Epithelial cell of esophagus (primary cell): ENCODE data around the gene SLC26A9.
"Not testable (repeated sequence)": the region's sequence is repeated elsewhere in the genome, so short reads cannot be mapped to it uniquely, and the experiment has no call there.

Experiments used
- DNase-seq: peaks from one replicate; pipeline ENCODE4 v3.0.0; 2010; ENCODE audit warnings: low read depth
- H3K4me3 ChIP-seq: 2 replicates; pipeline ENCODE4 v1.5.1; 2011; ENCODE audit warnings: mild to moderate bottlenecking, low read length, control low read depth
- CTCF ChIP-seq: IDR thresholded peaks from 2 replicates; pipeline ENCODE4 v1.5.1; 2011; ENCODE audit warnings: low read depth, mild to moderate bottlenecking, low read length, control low read depth, inconsistent platforms; ENCODE audit not compliant: insufficient read depth; ENCODE audit errors: missing control alignments

The SLC26A9 gene

GRCh38 chr1:205907794-205908193, 35.5 kb downstream of the SLC26A9 start:
- no peak overlapping the region for H3K4me3 ChIP-seq
- DNase-seq: peak; percentile 50
- peak; percentile 72 for TF ChIP-seq CTCF

- not testable (repeated sequence) for DNase-seq, H3K4me3 ChIP-seq
These were observed 38.2 kb downstream of the SLC26A9 start for GRCh38 chr1:205905095-205905494.

GRCh38 chr1:205896351-205896750, 46.9 kb downstream of the SLC26A9 start:
- no peak for TF ChIP-seq CTCF
- DNase-seq: no peak
- no peak overlapping the region for H3K4me3 ChIP-seq

- DNase-seq, H3K4me3 ChIP-seq: not testable (repeated sequence)
These were observed 49.1 kb downstream of the SLC26A9 start for GRCh38 chr1:205894119-205894518.

GRCh38 chr1:205892175-205892574, 51.1 kb downstream of the SLC26A9 start:
- DNase-seq, H3K4me3 ChIP-seq: not testable (repeated sequence)

- H3K4me3 ChIP-seq: not testable (repeated sequence)
- DNase-seq: peak; percentile 17
These were observed 51.8 kb downstream of the SLC26A9 start for GRCh38 chr1:205891481-205891880.

- not testable (repeated sequence) for H3K4me3 ChIP-seq, DNase-seq
These were observed 52.6 kb downstream of the SLC26A9 start for GRCh38 chr1:205890631-205891030.

GRCh38 chr1:205889706-205890105, 53.5 kb downstream of the SLC26A9 start:
- DNase-seq: peak; percentile 65
- not testable (repeated sequence) for H3K4me3 ChIP-seq

GRCh38 chr1:205889006-205889405, 54.2 kb downstream of the SLC26A9 start:
- DNase-seq: not testable (repeated sequence)

GRCh38 chr1:205883792-205884191, 59.5 kb downstream of the SLC26A9 start:
- TF ChIP-seq CTCF: no peak
- H3K4me3 ChIP-seq: no peak overlapping the region
- DNase-seq: no peak

More at GRCh38 chr1:205889006-205889405, 54.2 kb downstream of the SLC26A9 start:
- H3K4me3 ChIP-seq: not testable (repeated sequence)

GRCh38 chr1:205880923-205881322, 62.3 kb downstream of the SLC26A9 start:
- H3K4me3 ChIP-seq: no peak overlapping the region
- no peak for DNase-seq
- TF ChIP-seq CTCF: no peak
